T-helper 1 cell (primary cell): ENCODE data around the gene SLC46A2.

ENCODE experiments used
- DNase-seq, 5 donors: peaks; one replicate each; pipeline ENCODE4 v3.0.0-alpha.2; 2012 to 2020

SLC46A2 gene

DNA sequence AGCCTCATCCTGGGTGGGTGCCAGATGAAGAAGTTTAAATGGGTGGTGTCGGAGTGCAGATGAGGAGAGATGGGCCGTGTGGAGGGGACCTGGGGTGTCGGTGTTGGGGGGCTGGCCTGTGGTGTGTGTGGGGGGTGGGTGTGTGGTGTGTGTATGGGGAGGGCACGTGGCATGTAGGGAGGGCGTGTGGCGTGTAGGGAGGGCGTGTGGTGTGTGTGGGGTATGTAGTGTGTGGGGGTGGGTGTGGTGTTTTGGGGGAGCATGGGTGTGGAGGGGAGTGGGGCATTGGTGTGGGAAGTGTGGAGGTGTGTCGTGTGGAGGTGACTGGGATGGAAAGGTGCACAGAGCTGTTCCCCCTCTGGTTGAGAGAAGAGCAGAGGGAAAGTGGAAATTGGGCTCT is 34.5 kb downstream of the SLC46A2 start:
- no peak for DNase-seq

- no peak for DNase-seq
These were observed 36.0 kb downstream of the SLC46A2 start for GRCh38 chr9:112854657-112855056.

DNA sequence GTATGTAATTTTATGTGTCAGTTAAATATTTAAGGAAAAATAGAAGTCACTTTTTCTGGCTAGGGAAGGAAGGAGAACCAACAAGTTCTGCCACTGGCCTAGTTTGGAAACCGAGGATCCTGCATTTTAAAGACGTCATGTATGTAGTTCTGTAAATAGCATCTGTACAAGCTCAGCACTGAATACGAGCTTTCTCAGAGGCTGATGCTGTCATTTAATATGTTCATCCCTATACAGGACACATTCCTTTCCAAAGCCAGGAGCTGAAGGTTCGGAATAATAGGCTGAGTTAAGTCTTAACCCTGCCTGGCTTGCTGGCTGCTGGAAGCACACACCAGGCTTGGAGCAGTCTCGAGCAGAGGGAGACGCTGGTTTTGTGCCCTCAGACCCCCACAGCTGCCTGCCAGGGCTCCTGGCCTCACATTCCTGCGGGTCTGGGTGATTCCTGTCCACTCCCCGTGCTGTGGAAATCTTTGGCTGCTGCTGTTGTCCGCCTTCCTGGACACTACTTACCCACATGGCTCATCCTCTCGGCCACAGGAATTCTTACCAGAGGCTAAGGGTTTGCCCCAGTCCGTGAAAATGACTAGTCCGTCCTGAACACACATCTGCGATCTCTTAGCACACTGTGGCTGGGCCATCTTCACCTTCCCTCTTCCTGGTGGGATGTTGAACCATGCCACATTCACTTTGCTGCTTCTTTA is 36.6 kb downstream of the SLC46A2 start:
- no peak for DNase-seq

DNA sequence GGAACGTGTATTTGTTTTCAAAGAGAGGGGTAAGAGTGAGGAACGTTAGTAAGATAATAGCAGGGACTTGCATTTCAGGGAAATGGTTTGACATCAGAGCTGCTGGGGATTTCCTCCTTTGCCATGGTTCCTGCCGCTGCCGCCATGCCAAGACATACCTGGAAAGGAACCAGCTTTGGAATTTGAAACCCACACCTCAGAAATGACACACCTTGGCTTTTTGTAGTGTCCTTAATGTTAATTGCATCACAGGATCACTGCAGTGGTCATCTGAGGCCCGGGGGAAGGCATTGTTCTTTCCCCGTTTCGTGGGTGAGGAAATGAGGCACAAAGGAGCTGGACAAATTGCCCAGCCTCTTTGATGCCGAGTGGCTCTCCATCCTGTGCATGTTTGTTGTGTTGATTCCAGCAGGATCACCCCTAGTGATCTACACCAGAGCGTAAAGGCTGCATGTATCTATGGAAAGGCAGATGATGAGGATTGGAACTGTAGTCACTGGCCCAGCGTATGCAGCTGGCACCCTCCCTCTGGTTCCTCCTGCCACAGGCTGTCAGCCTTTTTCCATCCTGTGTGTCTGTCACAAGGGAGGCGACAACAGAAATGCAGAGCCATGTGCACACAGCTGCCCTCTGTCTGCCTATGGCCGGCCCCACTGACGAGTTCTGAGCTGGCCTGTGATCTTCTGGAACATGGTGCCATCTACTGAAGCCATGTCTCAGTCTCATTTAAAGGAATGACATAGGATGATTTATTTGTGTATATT is 37.8 kb downstream of the SLC46A2 start:
- DNase-seq, result no peak

DNA sequence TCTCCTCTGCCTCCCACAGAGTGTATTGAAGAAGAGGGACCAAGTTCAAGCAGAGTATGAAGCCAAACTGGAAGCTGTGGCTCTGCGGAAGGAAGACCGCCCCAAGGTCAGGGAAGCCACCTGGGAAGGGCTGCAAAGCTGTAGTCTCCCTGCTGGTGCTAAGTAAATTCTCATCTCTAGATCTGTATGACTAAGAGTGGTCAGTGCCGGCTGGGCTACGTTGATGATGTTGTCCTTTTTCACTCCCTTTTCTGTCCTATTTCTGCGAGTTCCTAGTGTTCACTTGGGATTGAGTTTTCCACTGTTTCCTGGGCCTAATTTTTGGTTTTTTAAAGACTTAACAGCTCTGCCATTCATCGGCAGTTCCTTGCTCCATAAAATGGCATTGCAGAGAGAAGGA is 39.8 kb downstream of the SLC46A2 start:
- DNase-seq, result no peak

DNA sequence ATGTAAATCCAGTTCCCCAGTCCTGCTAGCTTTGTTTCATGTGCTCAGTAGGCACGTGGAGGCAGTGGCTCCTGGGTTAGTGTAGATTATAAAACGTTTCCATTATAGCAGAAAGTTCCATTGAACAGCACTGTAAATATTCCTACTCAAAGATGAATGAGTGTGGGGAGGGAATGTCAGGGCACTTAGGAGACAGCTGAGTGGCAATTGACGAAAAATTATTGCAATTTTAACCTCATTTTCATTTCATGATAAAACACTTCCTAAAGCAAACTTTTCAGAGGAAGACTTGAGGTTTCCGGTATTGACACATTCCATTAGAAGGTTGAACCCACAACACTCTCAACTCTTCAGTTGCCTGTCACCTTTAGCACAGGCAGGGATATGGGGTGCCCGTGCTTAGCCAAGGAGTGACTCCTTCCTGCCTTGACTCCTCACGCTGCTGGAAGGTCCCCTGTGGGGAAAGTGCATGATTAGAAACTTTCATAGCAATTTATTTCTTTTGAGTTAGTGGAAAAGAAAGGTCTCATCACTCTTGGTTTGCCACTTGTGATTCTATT is 41.2 kb downstream of the SLC46A2 start:
- no peak for DNase-seq

DNA sequence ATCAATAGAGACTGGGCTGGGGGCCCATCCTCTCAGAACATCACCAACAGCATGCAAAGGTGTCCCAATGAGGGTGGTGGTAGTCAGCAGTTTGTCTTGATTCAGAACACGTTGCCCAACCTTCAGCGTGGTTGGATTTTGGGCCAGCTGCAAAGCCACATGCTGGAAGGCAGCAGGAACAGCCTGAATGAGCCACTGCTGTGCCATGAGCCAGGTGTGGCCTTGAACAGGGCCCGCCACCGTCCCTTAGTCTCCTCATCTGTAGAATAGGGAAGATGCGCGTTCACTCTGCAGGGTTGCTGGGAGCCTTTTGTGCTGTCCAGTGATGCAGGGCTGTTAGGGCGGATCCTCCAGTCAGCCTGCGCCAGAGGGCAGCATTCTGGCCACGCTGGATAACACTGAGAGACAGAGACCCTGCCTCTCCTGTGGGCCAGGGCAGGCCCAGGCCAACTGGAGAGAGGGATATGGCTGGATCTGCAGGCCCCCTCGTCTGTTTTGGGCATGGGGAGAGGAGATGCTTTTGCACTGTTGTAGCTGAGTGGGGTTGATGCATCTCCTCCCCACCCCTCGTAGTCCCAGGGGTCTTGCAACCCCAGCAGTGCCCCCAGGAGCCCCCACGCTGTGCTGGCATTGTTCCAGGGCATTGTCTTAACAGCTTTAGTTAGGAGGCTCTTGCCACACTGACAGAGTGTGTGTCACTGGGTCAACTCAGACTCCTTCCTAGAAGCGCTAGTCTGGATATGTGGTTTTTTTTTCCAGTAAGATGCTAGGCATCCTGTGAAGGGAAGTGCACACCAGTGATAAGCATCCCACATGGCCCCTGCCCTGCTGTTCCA is 42.1 kb downstream of the SLC46A2 start:
- DNase-seq, result no peak

GRCh38 chr9:112846528-112847488 is 43.9 kb downstream of the SLC46A2 start:
- DNase-seq, result no peak

DNA sequence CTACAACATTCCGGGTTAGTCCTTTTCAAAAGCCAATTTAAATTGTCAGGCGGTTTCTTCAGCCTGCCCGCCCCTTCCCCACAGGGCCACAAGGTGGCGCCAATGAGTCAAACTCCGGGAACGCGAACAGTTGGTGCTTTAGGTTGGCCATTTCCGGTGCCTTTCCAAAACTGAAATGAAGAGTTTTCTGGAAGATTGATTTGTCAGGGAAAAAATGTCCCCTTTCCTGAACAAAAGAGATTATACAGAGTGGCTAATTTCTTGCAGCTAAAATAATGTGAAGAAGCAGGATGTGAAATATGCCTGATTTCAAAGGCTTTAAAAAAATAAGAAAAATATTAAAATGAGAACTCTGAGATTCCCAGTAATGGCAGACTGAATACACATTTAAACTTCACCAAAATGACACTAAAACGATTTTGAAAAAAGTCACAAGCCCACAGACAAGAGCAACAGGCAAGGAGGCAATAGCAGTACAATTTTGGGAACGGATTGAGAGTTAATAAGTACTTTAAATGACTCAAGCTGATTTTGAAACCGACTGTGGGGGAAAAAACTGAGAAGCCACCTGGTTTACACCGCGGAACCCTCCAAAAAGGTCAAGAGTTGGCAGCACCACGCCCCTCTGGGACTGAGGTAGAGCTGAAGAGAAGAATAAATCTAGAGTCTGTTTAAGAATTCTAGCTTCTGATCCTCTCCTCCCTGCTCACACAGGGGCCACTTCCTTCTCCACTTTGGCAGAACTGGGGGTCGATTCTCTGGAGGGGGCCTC is 45.7 kb downstream of the SLC46A2 start:
- DNase-seq, result peak; percentile 42 to 56 (median 54)

- no peak for DNase-seq
These were observed 48.1 kb downstream of the SLC46A2 start for GRCh38 chr9:112842555-112842954.

GRCh38 chr9:112841261-112841660 is 49.4 kb downstream of the SLC46A2 start:
- DNase-seq, result no peak

DNA sequence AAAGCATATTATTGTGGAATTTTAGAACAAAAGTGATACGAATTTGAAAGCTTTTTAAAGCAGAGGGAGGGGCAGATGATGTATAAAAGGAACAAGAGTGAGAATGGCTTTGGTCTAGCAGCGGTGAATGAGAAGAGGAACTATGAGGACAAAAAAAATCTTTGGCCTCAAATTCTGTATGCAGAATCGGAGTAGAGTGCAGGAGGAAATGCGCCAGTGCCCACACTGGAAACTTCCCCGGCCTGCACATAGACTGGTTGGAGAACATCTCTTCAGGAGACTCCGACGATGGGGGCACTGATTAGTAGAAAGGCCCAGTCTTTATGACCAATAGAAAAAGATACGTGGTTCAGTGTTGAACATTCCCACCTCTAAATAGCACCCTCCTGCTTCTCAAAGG is 51.3 kb downstream of the SLC46A2 start:
- no peak for DNase-seq

DNA sequence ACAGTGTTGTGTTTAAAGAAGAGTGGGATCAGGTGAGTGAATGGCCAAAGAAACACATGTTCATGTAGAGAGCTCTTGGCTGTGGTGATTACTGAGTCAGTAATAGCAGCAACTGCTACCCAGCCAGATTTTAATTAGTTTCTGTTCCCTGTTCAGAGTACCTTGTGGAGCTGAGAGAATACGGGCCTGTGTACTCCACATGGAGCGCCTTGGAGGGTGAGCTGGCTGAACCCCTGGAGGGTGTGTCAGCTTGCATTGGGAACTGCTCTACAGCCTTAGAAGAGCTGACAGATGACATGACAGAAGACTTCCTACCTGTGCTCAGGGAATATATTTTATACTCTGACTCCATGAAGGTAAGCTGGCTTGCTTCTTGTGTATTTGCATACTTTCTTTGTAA is 52.3 kb downstream of the SLC46A2 start:
- no peak for DNase-seq

DNA sequence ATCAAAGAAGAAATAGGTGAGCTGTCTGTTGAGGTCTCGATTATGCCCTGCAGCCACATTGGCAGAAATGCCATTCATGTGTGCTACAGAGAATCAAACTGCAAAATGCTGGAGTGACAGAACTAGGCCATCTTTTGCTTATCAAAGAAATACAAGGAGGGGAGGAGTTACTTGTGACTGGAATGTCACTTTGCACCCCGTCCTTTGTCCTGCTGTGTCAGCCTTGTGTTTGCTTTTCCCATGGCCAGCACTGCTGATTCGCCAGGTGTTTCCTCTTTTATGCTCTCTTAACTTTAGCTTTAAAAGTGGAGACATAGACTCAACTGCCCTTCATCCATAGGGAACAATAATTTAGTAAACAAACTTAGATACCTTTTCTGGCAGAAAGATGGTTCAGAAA is 54.3 kb downstream of the SLC46A2 start:
- no peak for DNase-seq

GRCh38 chr9:112833081-112833480 is 57.6 kb downstream of the SLC46A2 start:
- DNase-seq, result no peak

- no peak for DNase-seq
These were observed 58.7 kb downstream of the SLC46A2 start for GRCh38 chr9:112831969-112832368.

DNA sequence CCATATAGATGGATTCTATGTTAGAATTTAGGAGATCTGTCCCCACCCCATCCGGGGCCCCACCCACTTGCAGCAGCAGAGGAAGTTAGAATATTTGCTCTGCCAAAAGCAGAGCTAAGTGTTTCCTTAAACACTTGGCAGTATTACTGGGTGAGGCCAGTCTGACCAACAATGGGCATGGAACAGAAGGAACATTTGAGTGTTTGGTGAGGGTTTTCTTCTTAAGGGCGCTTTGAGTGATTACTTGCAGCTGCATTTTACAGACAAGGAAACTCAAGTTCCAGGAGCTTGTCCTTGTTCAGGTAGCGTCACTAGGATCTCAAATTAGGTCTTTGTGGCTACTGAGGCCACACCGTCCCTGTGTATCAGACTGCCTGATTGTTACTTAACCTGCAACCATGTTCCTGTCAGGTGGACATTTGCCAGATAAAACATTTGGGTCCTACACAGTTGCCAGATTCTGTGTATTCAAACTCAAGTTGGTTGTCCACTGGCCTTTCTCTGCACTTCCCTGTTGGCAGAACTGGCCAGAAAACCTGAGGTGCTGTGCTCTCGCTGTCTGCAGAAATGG is 59.3 kb downstream of the SLC46A2 start:
- no peak for DNase-seq
